Peyer's patch (tissue), 4 donors: Measurements from ENCODE around the gene MYO3B. TPM values are rescaled to one million over a fixed set of nuclear protein-coding genes. Genes with fewer than 3 reads are reported as not detected.
"Not testable (repeated sequence)": the region's sequence is repeated elsewhere in the genome, so short reads cannot be mapped to it uniquely, and the experiment has no call there.

ENCODE experiments used
- DNase-seq, 3 donors: peaks; one replicate each; pipeline ENCODE4 v3.0.0-alpha.2; 2017 to 2019
- H3K27ac ChIP-seq, 4 donors: fragments of 200-600 bp; sonication (generic); one replicate each; pipeline ENCODE4 v1.5.1; 2016 to 2019
- H3K27me3 ChIP-seq, 2 donors: fragments of 200-600 bp; sonication (generic); one replicate each; pipeline ENCODE4 v1.5.1; 2019
- H3K36me3 ChIP-seq, 3 donors: fragments of 200-600 bp; sonication (generic); one replicate each; pipeline ENCODE4 v1.5.1; 2016 to 2019
- H3K4me1 ChIP-seq, 4 donors: fragments of 200-600 bp; sonication (generic); one replicate each; pipeline ENCODE4 v1.5.1; 2016 to 2019
- H3K4me3 ChIP-seq, 4 donors: fragments of 200-600 bp; sonication (generic); 1 replicate in 3 of 4; 2 replicates in 1 of 4; pipeline ENCODE4 v1.5.1; 2016 to 2019; ENCODE audit warnings: mild to moderate bottlenecking in 1 of 4
- H3K9me3 ChIP-seq, 4 donors: fragments of 200-600 bp; sonication (generic); one replicate each; pipeline ENCODE4 v1.5.1; 2016 to 2019; ENCODE audit warnings: mild to moderate bottlenecking in 1 of 4
- CTCF ChIP-seq, 6 experiments: fragments of 450-650 bp in 4 of 6; fragments of 200-600 bp in 2 of 6; sonication (generic) in 1 of 6; IDR thresholded peaks; one replicate each; pipeline ENCODE4 v1.5.1; 2017 to 2019; ENCODE audit warnings: antibody characterized with exemption in 6 of 6, mild to moderate bottlenecking in 3 of 6, moderate library complexity in 1 of 6
- POLR2A ChIP-seq, 2 donors: fragments of 450-650 bp; IDR thresholded peaks; one replicate each; pipeline ENCODE4 v1.5.1; 2017; ENCODE audit warnings: antibody characterized with exemption in 2 of 2, mild to moderate bottlenecking in 2 of 2, moderate library complexity in 2 of 2
- total RNA-seq, 4 donors: library from RNA; depleted of rRNA; stranded (reverse); fragments of >200 nt; gene quantifications; one replicate each; pipeline ENCODE4 v1.1.0, GENCODE V29; 2016

MYO3B gene
- total RNA-seq, 4 donors from 2014 or later: not detected

GRCh38 chr2:170206246-170206645 lies 28.3 kb downstream of the MYO3B start:
- H3K27ac ChIP-seq: no peak overlapping the region
- no peaks in the 10 kb centered on the region for H3K27me3 ChIP-seq
- H3K36me3 ChIP-seq: no peaks in the 10 kb centered on the region
- H3K4me1 ChIP-seq: no peaks in the 10 kb centered on the region
- DNase-seq: no peak
- TF ChIP-seq CTCF (IDR thresholded peaks at IDR 0.05) (no peak), POLR2A (IDR thresholded peaks at IDR 0.05) (no peak)
- H3K4me3 ChIP-seq: no peak overlapping the region
- H3K9me3 ChIP-seq: no peaks in the 10 kb centered on the region

- no peak overlapping the region for H3K27ac ChIP-seq
- no peaks in the 10 kb centered on the region for H3K4me1 ChIP-seq
- no peaks in the 10 kb centered on the region for H3K27me3 ChIP-seq
- no peak for TF ChIP-seq CTCF (IDR thresholded peaks at IDR 0.05)
- TF ChIP-seq POLR2A (IDR thresholded peaks at IDR 0.05): no peak
- no peaks in the 10 kb centered on the region for H3K36me3 ChIP-seq
- H3K9me3 ChIP-seq: no peaks in the 10 kb centered on the region
- no peak overlapping the region for H3K4me3 ChIP-seq
- DNase-seq: no peak
These were observed 29.0 kb downstream of the MYO3B start for GRCh38 chr2:170206805-170207407.

- TF ChIP-seq CTCF (IDR thresholded peaks at IDR 0.05) (no peak), POLR2A (IDR thresholded peaks at IDR 0.05) (no peak)
- no peak overlapping the region for H3K27ac ChIP-seq
- no peaks in the 10 kb centered on the region for H3K4me1 ChIP-seq
- no peak for DNase-seq
- no peaks in the 10 kb centered on the region for H3K36me3 ChIP-seq
- no peak overlapping the region for H3K4me3 ChIP-seq
- no peaks in the 10 kb centered on the region for H3K9me3 ChIP-seq
- H3K27me3 ChIP-seq: no peaks in the 10 kb centered on the region
These were observed 30.0 kb downstream of the MYO3B start for GRCh38 chr2:170207901-170208300.

- Histone ChIP-seq H3K27ac (no peak overlapping the region), H3K4me3 (no peak overlapping the region), H3K4me1 (no peaks in the 10 kb centered on the region), H3K36me3 (no peaks in the 10 kb centered on the region), H3K9me3 (no peaks in the 10 kb centered on the region), H3K27me3 (no peaks in the 10 kb centered on the region)
- no peak for TF ChIP-seq POLR2A (IDR thresholded peaks at IDR 0.05)
- TF ChIP-seq CTCF (IDR thresholded peaks at IDR 0.05): no peak
- DNase-seq: no peak
These were observed 31.0 kb downstream of the MYO3B start for GRCh38 chr2:170208967-170209366.

- Histone ChIP-seq H3K4me3 (no peak overlapping the region), H3K27me3 (no peaks in the 10 kb centered on the region), H3K4me1 (no peaks in the 10 kb centered on the region), H3K27ac (no peak overlapping the region), H3K9me3 (no peaks in the 10 kb centered on the region), H3K36me3 (no peaks in the 10 kb centered on the region)
- DNase-seq: no peak
- TF ChIP-seq CTCF (IDR thresholded peaks at IDR 0.05): no peak
- TF ChIP-seq POLR2A (IDR thresholded peaks at IDR 0.05): no peak
These were observed 34.8 kb downstream of the MYO3B start for GRCh38 chr2:170212625-170213280.

GRCh38 chr2:170213281-170213625 lies 35.3 kb downstream of the MYO3B start:
- H3K4me1 ChIP-seq, H3K36me3 ChIP-seq, H3K27me3 ChIP-seq, H3K4me3 ChIP-seq, H3K27ac ChIP-seq, H3K9me3 ChIP-seq, DNase-seq: not testable (repeated sequence)
